HG03342 (cell line): ENCODE measurements around the gene RAB4B.
"Not testable (repeated sequence)": the region's sequence is repeated elsewhere in the genome, so short reads cannot be mapped to it uniquely, and the experiment has no call there.

ENCODE experiments used
- ATAC-seq: cut with Tn5 transposase; IDR thresholded peaks from one replicate; pipeline ENCODE4 v1.9.1; 2021; ENCODE audit warnings: mild to moderate bottlenecking, moderate library complexity; ENCODE audit not compliant: unreplicated experiment

Gene RAB4B

GRCh38 chr19:40815223-40815622 is 37.2 kb downstream of the RAB4B start:
- ATAC-seq: no peak

DNA sequence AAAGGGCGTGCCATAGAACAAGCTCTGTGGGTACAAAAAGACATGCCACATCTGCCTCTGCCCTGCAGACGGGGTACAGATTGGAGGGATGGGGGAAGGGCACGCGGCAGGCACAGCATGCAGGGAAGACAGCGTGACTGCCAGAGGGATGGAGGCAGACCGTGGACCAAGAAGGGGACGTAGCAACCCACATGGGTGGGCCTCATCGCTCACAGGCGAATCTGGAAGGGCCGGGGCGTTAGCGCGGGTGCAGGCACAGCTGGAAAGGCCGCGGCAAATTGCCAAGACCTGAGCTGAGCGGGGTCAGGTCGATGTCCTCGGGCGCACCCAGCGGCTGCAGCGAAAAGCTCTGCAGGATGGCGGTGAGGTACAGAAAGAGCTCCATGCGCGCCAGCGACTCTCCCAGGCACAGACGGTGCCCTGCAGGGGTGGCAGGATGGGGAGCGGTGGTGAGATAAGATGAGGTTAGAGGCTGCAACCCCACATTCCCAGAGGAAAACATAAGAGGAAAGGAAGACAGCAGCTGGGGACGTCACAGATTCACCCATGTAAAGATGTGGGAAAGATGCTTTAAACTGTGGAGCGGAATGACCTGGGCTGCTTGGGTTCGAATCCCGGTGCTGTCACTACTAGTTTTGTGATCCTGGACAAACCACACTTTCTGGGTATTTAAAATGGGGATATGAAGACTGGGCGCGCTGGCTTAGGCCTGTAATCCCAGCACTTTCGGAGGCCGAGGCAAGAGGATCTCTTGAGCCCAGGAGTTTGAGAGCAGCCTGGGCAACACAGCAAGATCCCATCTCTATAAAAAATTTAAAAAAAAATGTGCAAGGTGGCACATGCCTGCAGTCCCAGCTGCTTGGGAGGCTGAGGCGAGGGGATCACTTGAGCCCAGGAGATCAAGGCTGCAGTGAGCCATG is 40.7 kb downstream of the RAB4B start:
- ATAC-seq: peak; percentile 52

- ATAC-seq: not testable (repeated sequence)
Measured at GRCh38 chr19:40819479-40820234, 41.6 kb downstream of the RAB4B start.

DNA sequence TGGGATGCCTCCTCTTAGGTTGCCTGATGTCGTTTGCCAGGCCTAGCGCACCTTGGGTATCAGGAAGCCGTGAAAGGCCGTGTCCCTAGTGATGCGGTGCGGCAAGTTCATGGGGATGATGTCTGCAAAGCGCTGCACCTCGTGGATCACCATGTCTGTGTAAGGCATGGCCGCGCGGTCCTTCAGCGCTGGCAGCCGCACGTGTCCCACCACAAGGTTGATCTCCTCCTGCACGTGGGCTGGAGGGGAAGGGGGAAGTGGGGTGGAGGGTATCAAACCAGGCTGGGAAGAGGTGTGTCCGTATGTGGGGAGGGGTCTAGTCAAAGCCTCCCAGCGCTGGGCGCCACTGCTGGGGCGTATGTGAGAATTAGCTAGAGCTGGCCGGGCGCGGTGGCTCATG is 44.1 kb downstream of the RAB4B start:
- no peak for ATAC-seq

DNA sequence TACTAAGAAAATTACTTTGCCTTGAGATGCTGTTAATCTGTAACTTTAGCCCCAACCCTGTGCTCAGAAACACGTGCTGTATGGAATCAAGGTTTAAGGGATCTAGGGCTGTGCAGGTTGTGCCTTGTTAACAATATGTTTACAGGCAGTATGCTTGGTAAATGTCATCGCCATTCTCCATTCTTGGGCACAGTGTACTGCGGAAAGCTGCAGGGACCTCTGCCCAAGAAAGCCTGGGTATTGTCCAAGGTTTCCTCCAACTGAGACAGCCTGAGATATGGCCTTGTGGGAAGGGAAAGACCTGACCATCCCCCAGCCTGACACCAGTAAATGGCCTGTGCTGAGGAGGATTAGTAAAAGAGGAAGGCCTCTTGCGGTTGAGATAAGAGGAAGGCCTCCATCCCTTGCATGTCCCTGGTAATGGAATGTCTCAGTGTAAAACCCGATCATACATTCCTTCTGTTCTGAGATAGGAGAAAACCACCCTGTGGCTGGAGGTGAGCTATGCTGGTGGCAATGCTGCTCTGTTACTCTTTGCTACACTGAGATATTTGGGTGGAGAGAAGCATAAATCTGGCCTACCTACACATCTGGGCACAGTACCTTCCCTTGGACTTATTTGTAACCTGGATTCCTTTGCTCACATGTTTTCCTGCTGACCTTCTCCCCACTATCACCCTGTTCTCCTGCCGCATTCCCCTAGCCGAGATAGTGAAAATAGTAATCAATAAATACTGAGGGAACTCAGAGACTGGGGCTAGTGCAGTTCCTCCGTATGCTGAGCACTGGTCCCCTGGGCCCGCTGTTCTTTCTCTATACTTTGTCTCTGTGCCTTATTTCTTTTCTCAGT is 44.9 kb downstream of the RAB4B start:
- not testable (repeated sequence) for ATAC-seq

GRCh38 chr19:40824916-40825315 is 46.9 kb downstream of the RAB4B start:
- ATAC-seq: not testable (repeated sequence)

DNA sequence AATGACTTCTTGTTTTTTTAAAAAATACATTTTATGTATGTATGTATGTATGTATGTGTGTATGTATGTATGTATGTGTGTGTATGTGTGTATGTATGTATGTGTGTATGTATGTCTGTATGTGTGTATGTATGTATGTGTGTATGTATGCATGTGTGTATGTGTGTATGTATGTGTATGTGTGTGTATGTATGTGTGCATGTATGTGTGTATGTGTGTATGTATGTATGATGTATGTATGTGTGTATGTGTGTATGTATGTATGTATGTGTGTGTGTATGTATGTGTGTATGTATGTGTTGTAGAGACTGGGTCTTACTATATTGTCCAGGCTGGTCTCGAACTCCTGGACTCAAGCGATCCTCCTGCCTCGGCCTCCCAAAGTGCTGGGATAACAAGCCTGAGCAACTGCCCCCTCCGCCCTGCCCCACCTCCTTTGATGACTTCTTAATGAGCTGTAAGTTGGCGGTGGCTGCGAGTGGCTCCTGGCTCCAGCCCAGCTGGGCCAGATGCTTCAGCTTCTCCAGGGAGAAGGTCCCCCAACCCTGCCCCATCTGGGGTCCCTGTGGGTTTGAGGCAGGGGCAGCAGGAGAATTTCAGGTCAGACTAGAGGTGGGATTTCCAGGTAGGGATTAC is 47.5 kb downstream of the RAB4B start:
- not testable (repeated sequence) for ATAC-seq

GRCh38 chr19:40826312-40826698 is 48.3 kb downstream of the RAB4B start:
- ATAC-seq: not testable (repeated sequence)

- ATAC-seq: not testable (repeated sequence)
Measured at GRCh38 chr19:40826699-40827385, 48.8 kb downstream of the RAB4B start.

DNA sequence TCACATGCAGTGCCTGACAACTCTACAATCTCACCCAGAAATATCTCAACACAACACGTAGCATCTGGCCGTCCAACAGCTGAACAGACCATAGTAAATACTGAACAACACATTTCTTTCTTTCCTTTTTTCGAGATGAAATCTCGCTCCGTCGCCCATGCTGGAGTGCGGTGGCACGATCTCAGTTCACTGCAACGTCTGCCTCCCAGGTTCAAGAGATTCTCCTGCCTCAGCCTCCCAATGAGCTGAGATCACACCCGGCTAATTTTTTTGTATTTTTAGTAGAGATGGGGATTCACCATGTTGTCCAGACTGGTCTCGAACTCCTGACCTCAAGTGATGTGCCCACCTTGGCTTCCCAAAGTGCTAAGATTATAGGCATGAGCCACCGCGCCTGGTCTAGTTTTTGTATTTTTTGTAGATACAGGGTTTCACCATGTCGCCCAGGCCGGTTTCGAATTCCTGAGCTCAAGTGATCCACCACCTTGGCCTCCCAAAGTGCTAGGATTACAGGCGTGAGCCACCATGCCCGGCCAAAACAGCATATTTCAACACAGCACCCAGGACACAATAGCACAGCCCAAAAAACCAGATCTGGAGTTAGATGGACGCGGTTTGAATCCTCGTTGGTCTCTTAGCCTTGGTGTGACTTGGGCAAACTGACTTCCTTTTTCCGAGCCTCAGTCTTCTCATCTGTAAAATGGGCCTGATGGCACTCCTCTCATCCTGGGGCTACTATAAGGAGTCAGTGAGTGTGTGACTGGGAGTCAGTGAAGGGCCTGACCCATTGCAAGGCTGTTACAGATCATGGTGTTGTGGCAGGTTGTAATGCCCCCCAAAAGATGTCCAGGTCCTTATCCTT is 49.6 kb downstream of the RAB4B start:
- no peak for ATAC-seq

- ATAC-seq: no peak
Measured at GRCh38 chr19:40829205-40829604, 51.2 kb downstream of the RAB4B start.

GRCh38 chr19:40830741-40831140 is 52.7 kb downstream of the RAB4B start:
- not testable (repeated sequence) for ATAC-seq

DNA sequence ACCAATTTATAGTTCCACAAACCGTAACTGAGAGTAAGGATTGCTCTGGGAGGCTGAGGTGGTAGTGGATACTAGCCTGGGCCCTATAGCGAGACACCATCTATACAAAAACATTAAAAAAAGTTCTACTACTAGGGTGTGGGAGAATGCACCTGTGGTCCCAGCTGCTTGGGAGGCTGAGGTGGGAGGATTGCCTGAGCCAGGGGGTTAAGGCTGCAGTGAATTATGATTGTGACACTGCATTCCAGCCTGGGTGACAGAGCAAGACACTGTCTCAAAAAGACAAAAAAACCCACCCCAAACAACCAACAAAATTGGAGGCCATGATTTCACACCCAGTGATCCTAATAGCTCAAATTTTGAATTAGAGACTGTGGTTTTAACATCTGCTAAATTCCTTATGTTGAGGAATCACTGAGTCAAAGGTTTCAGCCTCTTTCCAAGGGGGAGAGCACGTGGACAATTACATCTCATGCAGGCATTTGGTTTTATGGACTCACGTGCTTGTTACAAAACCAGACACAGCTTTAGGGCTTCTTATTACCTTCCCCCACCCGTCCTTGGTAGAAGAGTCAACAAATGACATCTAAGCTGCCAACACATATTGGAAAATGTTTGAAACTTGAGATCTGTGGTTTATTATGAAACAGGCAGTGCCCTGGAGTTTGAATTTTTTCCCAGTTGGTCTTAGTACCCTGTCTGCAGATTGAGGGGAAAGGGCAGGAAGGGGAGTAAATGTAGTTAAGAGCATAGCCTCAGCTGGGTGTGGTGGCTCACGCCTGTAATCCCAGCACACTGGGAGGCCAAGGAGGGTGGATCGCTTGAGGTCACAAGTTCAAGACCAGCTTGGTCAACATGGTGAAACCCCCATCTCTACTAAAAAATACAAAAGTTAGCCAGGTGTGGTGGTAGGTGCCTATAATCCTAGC is 53.7 kb downstream of the RAB4B start:
- no peak for ATAC-seq

GRCh38 chr19:40832431-40832790 is 54.4 kb downstream of the RAB4B start:
- not testable (repeated sequence) for ATAC-seq

DNA sequence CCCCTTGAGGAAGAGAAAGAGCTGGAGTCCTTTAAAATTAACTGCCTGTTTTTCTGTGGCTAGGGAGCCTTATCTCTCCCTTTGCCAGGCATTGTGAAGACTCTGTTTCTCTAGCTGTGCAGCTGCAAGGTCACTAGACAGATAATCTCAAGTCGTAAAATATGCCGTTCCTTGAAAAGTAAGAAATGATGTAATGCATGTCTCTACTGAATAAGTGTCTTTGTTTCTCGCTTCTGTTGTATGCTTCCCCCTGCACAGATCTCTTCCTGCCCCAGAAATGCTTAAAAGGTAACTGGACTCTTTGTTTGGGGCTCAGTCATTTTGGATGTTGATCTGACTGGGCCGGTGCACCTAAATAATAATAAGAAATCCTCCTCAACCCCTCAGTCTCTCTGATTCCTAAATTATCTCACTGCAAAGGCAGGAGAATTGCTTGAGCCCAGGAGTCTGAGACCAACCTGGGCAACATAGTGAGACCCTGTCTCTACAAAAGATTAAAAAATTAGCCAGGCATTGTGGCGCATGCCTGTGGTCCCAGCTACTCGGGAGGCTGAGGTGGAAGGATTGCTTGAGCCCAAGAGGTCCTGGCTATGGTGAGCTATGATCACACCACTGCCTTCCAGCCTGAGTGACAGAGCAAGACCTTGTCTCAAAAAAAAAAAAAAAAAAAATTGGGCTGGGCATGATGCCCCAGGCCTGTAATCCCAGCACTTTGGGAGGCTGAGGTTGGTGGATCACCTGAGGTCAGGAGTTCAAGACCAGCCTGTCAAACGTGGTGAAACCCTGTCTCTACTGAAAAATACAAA is 55.9 kb downstream of the RAB4B start:
- ATAC-seq: not testable (repeated sequence)

GRCh38 chr19:40836754-40837429 is 58.8 kb downstream of the RAB4B start:
- ATAC-seq: no peak

GRCh38 chr19:40838477-40838876 is 60.4 kb downstream of the RAB4B start:
- not testable (repeated sequence) for ATAC-seq
